Inflammatory macrophage treated with lipopolysaccharide for 4 hours (primary cell): ENCODE data around the gene ADM2.
A peak's percentile ranks its signal among the peaks of the same experiment; 100 is the strongest.
"Not testable (repeated sequence)": the region's sequence is repeated elsewhere in the genome, so short reads cannot be mapped to it uniquely, and the experiment has no call there.

ENCODE experiments used
- DNase-seq: peaks from one replicate; pipeline ENCODE4 v3.0.0-alpha.2; 2020

ADM2 gene

GRCh38 chr22:50507991-50508884, 26.9 kb downstream of the ADM2 start, which contains the start of gene NCAPH2:
Gene NCAPH2, plus strand, starts transcription at chr22:50508224. Its CDS starts 114 bp downstream, at chr22:50508338.
- peak; percentile 98 for DNase-seq

- no peak for DNase-seq
Measured at GRCh38 chr22:50508897-50509296, 27.6 kb downstream of the ADM2 start.

GRCh38 chr22:50513175-50513574, 31.8 kb downstream of the ADM2 start:
- DNase-seq = no peak

GRCh38 chr22:50516068-50516467, 34.7 kb downstream of the ADM2 start:
- no peak for DNase-seq

- DNase-seq = no peak
Measured at GRCh38 chr22:50516891-50517290, 35.5 kb downstream of the ADM2 start.

GRCh38 chr22:50517495-50518260, 36.3 kb downstream of the ADM2 start:
- DNase-seq = no peak

- DNase-seq = no peak
Measured at GRCh38 chr22:50518606-50519005, 37.3 kb downstream of the ADM2 start.

- no peak for DNase-seq
Measured at GRCh38 chr22:50519151-50519550, 37.8 kb downstream of the ADM2 start.

- not testable (repeated sequence) for DNase-seq
Measured at GRCh38 chr22:50520184-50520583, 38.8 kb downstream of the ADM2 start.

- no peak for DNase-seq
Measured at GRCh38 chr22:50520826-50521453, 39.6 kb downstream of the ADM2 start.

- no peak for DNase-seq
Measured at GRCh38 chr22:50521710-50522109, 40.4 kb downstream of the ADM2 start.

GRCh38 chr22:50522208-50522805, 41.0 kb downstream of the ADM2 start:
- DNase-seq = no peak

GRCh38 chr22:50522806-50523438, 41.6 kb downstream of the ADM2 start:
- DNase-seq = no peak

- no peak for DNase-seq
Measured at GRCh38 chr22:50523458-50523805, 42.1 kb downstream of the ADM2 start.

- no peak for DNase-seq
Measured at GRCh38 chr22:50523806-50524675, 42.7 kb downstream of the ADM2 start.

- DNase-seq = no peak
Measured at GRCh38 chr22:50524676-50525103, 43.3 kb downstream of the ADM2 start.

GRCh38 chr22:50525104-50525857, 43.9 kb downstream of the ADM2 start, which contains the start of gene SCO2:
Gene SCO2, minus strand, starts transcription at chr22:50525598. Its CDS starts 1,187 bp downstream, at chr22:50524411.
- peak; percentile 96 for DNase-seq

- DNase-seq = no peak
Measured at GRCh38 chr22:50525858-50526107, 44.4 kb downstream of the ADM2 start.

GRCh38 chr22:50526108-50526833, 44.9 kb downstream of the ADM2 start:
- DNase-seq = peak; percentile 81
